Ramos (cell line): Measurements from ENCODE around the gene UXS1.

ENCODE experiments used
- in situ Hi-C: fragments of 300-500 bp; cut with MboI; formaldehyde crosslinking; loops from one replicate; pipeline ENCODE4 v1.14.3; 2022; ENCODE audit warnings: low sequenced_read_pairs; ENCODE audit not compliant: unreplicated experiment

Gene UXS1

GRCh38 chr2:106114166-106114565 lies 79.9 kb downstream of the UXS1 start:
- in situ Hi-C loops: no loop called here

GRCh38 chr2:106113361-106113966 lies 80.6 kb downstream of the UXS1 start:
- in situ Hi-C loops: no loop called here

- in situ Hi-C loops: no loop called here
These were observed 82.1 kb downstream of the UXS1 start for GRCh38 chr2:106111882-106112571.

- in situ Hi-C loops: no loop called here
These were observed 84.3 kb downstream of the UXS1 start for GRCh38 chr2:106109675-106110424.

- in situ Hi-C loops: no loop called here
These were observed 85.3 kb downstream of the UXS1 start for GRCh38 chr2:106108791-106109190.

GRCh38 chr2:106108351-106108750 lies 85.8 kb downstream of the UXS1 start:
- in situ Hi-C loops: no loop called here

- in situ Hi-C loops: no loop called here
These were observed 86.5 kb downstream of the UXS1 start for GRCh38 chr2:106107509-106108131.

GRCh38 chr2:106106622-106107508 lies 87.2 kb downstream of the UXS1 start:
- in situ Hi-C loops: no loop called here

GRCh38 chr2:106105151-106105922 lies 88.8 kb downstream of the UXS1 start:
- in situ Hi-C loops: no loop called here

GRCh38 chr2:106104332-106105062 lies 89.6 kb downstream of the UXS1 start:
- in situ Hi-C loops: loop anchor here (5.0 kb wide), 1 partner anchor 433 kb away; no protein-coding TSS in a partner anchor

GRCh38 chr2:106099691-106100090 lies 94.4 kb downstream of the UXS1 start:
- in situ Hi-C loops: loop anchor here (5.0 kb wide), 1 partner anchor 438 kb away; no protein-coding TSS in a partner anchor

- in situ Hi-C loops: no loop called here
These were observed 95.4 kb downstream of the UXS1 start for GRCh38 chr2:106098664-106099063.

- in situ Hi-C loops: no loop called here
These were observed 96.0 kb downstream of the UXS1 start for GRCh38 chr2:106098081-106098480.

- in situ Hi-C loops: no loop called here
These were observed 96.8 kb downstream of the UXS1 start for GRCh38 chr2:106097038-106098000.

- in situ Hi-C loops: no loop called here
These were observed 97.6 kb downstream of the UXS1 start for GRCh38 chr2:106096299-106097037.

- in situ Hi-C loops: no loop called here
These were observed 98.4 kb downstream of the UXS1 start for GRCh38 chr2:106095478-106096298.
